T-cell (primary cell): ENCODE results near the gene WDR86. TPM values are rescaled to one million over a fixed set of nuclear protein-coding genes. Genes with fewer than 3 reads are reported as not detected.

Source experiments
- ATAC-seq, 4 experiments: fragments of 200-7000 bp in 3 of 4; fragments of 150-1000 bp in 1 of 4; cut with Tn5 transposase; replicated peaks in 1 of 4; 1 replicate in 3 of 4; 2 replicates in 1 of 4; pipeline ENCODE4 v1.10.0; 2021; ENCODE audit warnings: moderate library complexity in 3 of 4, mild to moderate bottlenecking in 2 of 4, moderate number of reproducible peaks in 1 of 4
- CTCF ChIA-PET, 2 donors: fragments of 300-600 bp; sonication (Branson Sonifier 250); formaldehyde crosslinking; loops; one replicate each; lab custom pipeline; 2022; ENCODE audit warnings: antibody characterized with exemption in 2 of 2; lab: Charles Lee
- POLR2A ChIA-PET, 2 donors: fragments of 300-600 bp; sonication (Branson Sonifier 250); formaldehyde crosslinking; loops; one replicate each; lab custom pipeline; 2022; ENCODE audit warnings: antibody characterized with exemption in 2 of 2; lab: Charles Lee
- DNase-seq, 35 experiments: peaks; one replicate each; pipeline versions ENCODE4 v3.0.0 to v3.0.0-alpha.2; 2013 to 2023
- H3K27ac ChIP-seq: one replicate; pipeline ENCODE4 v1.5.1; 2013; ENCODE audit warnings: low read length
- H3K27me3 ChIP-seq, 2 experiments: replicated peaks in 1 of 2; 1 replicate in 1 of 2; 2 replicates in 1 of 2; pipeline versions ENCODE4 v1.6.1 to v1.7.0; 2013; ENCODE audit warnings: low read length in 1 of 2, mixed read lengths in 1 of 2; ENCODE audit not compliant: control insufficient read depth in 2 of 2, insufficient read depth in 2 of 2; ENCODE audit errors: extremely low read depth in 1 of 2
- H3K36me3 ChIP-seq, 2 donors: 1 replicate in 1 of 2; 2 replicates in 1 of 2; pipeline versions ENCODE4 v1.6.1 to v1.7.0; 2013; ENCODE audit warnings: low read length in 1 of 2; ENCODE audit not compliant: control insufficient read depth in 2 of 2, insufficient read depth in 1 of 2; ENCODE audit errors: extremely low read depth in 1 of 2
- H3K4me1 ChIP-seq, 2 experiments: 1 replicate in 1 of 2; 2 replicates in 1 of 2; pipeline versions ENCODE4 v1.6.1 to v1.7.0; 2013; ENCODE audit warnings: low read length in 2 of 2, mixed read lengths in 1 of 2; ENCODE audit not compliant: insufficient read depth in 2 of 2, control insufficient read depth in 1 of 2; ENCODE audit errors: extremely low read depth in 1 of 2
- H3K4me3 ChIP-seq, 2 donors: 1 replicate in 1 of 2; 2 replicates in 1 of 2; pipeline versions ENCODE4 v1.5.1 to v1.7.0; 2013; ENCODE audit warnings: mild to moderate bottlenecking in 2 of 2, low read length in 1 of 2, moderate library complexity in 1 of 2; ENCODE audit not compliant: control insufficient read depth in 1 of 2; ENCODE audit errors: extremely low read depth in 1 of 2
- H3K9me3 ChIP-seq: 2 replicates; pipeline ENCODE4 v1.7.0; 2013
- H3K27ac Mint-ChIP-seq, 2 donors: one replicate each; pipeline ENCODE4 v1.8.0; 2020 to 2021; ENCODE audit warnings: mild to moderate bottlenecking in 2 of 2, mixed read lengths in 2 of 2
- H3K27me3 Mint-ChIP-seq, 2 donors: one replicate each; pipeline ENCODE4 v1.8.0; 2021 to 2022; ENCODE audit warnings: mixed read lengths in 2 of 2
- H3K36me3 Mint-ChIP-seq: one replicate; pipeline ENCODE4 v1.8.0; 2021; ENCODE audit warnings: mixed read lengths
- H3K4me1 Mint-ChIP-seq, 3 donors: one replicate each; pipeline ENCODE4 v1.8.0; 2020 to 2022; ENCODE audit warnings: mixed read lengths in 3 of 3, mild to moderate bottlenecking in 1 of 3
- H3K4me3 Mint-ChIP-seq, 3 donors: one replicate each; pipeline ENCODE4 v1.8.0; 2020 to 2022; ENCODE audit warnings: mild to moderate bottlenecking in 3 of 3, mixed read lengths in 3 of 3, moderate library complexity in 3 of 3
- H3K9me3 Mint-ChIP-seq, 3 donors: one replicate each; pipeline ENCODE4 v1.8.0; 2020 to 2022; ENCODE audit warnings: mixed read lengths in 3 of 3
- WGBS: methylation state at CpG from one replicate; pipeline ENCODE4 v1.1.5; 2013; ENCODE audit warnings: missing lambda C conversion rate; ENCODE audit not compliant: insufficient coverage; 5-methylcytosine and 5-hydroxymethylcytosine counted together
- total RNA-seq, 35 experiments: library from RNA in 6 of 35; stranded (reverse) in 6 of 35; fragments of 120-200 nt in 1 of 35; gene quantifications; one replicate each; pipeline versions ENCODE4 v1.2.1 to v1.2.4 and lab custom pipeline; 2013 to 2026

Gene WDR86
- total RNA-seq, 5 donors from 2014 or later (not counting 1 experiment from before 2014, with no cell fraction given), result 3.1 to 26.0 (median 10.1) TPM

GRCh38 chr7:151429560-151430331 lies 19.9 kb upstream of the WDR86 start:
- CTCF ChIA-PET, result interaction anchor here (1.5 to 1.9 kb wide), 3 partner anchors 18 to 79 kb away, joined by 3 to 13 read pairs (median 5); no protein-coding TSS in a partner anchor

DNA sequence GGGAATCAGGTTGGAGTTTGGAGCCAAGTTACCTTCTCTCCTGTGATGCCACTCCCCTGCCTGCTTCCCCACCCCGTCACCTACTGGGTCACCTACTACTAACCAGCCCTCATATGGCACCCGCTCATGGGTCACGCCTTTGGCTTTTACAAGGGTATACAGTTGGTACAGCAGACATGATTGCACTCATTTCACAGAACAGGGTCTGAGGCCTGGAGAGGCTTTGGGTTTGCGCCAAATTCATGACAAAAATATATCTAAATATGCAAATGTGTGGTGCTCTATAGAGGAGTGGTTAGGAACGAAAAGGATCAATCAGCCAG lies 19.4 kb upstream of the WDR86 start:
- H3K9me3 ChIP-seq, result no peaks in the 10 kb centered on the region
- POLR2A ChIA-PET, result no interaction called here
- Mint-ChIP-seq H3K4me3 (peak overlapping the region; percentile 59 to 70 (median 61)), H3K27me3 (no peaks in the 10 kb centered on the region), H3K27ac (peak overlapping the region; percentile 92 to 94), H3K9me3 (no peaks in the 10 kb centered on the region), H3K36me3 (no peaks in the 10 kb centered on the region), H3K4me1 (peaks cover 52 to 67% (median 65%) of the 10 kb centered on the region in 3 donors)
- H3K27ac ChIP-seq, result peak overlapping the region; percentile 82
- DNase-seq (no peak), ATAC-seq (no peak)
- H3K36me3 ChIP-seq, result peaks cover 0 to 2% of the 10 kb centered on the region in 2 donors
- CTCF ChIA-PET, result interaction anchor here in 1 of 2 donors (1.9 kb wide), 1 partner anchor 19 kb away, joined by 13 read pairs; no protein-coding TSS in a partner anchor
- peaks cover 0 to 6% of the 10 kb centered on the region in 2 experiments for H3K27me3 ChIP-seq
- no peak overlapping the region for H3K4me3 ChIP-seq
- 71% methylated on average over 3 of the region's 5 CpGs for WGBS
- H3K4me1 ChIP-seq, result peaks cover 42 to 78% of the 10 kb centered on the region in 2 experiments

More at GRCh38 chr7:151429560-151430331, 19.9 kb upstream of the WDR86 start:
- no peaks in the 10 kb centered on the region for H3K9me3 ChIP-seq
- H3K4me3 ChIP-seq, result no peak overlapping the region
- peaks cover 0 to 6% of the 10 kb centered on the region in 2 experiments for H3K27me3 ChIP-seq
- ATAC-seq (peak; percentile 72 to 82 (median 80)), DNase-seq (peak; percentile 43 to 84 (median 67))
- H3K36me3 Mint-ChIP-seq, result no peaks in the 10 kb centered on the region
- peak overlapping the region; percentile 82 for H3K27ac ChIP-seq
- H3K4me1 ChIP-seq, result peaks cover 42 to 78% of the 10 kb centered on the region in 2 experiments
- peak overlapping the region; percentile 92 to 94 for H3K27ac Mint-ChIP-seq
- H3K4me1 Mint-ChIP-seq, result peaks cover 52 to 67% (median 65%) of the 10 kb centered on the region in 3 donors
- H3K9me3 Mint-ChIP-seq, result no peaks in the 10 kb centered on the region
- peak overlapping the region; percentile 59 to 70 (median 61) for H3K4me3 Mint-ChIP-seq
- peaks cover 0 to 2% of the 10 kb centered on the region in 2 donors for H3K36me3 ChIP-seq
- H3K27me3 Mint-ChIP-seq, result no peaks in the 10 kb centered on the region
- WGBS, result 0% methylated on average over 5 of the region's 10 CpGs
- POLR2A ChIA-PET, result interaction anchor here (0.5 to 0.7 kb wide), 4 partner anchors 29 to 145 kb away, joined by 3 to 4 read pairs (median 4); partner anchors contain the start of gene NUB1 (in 1 of the 2)

DNA sequence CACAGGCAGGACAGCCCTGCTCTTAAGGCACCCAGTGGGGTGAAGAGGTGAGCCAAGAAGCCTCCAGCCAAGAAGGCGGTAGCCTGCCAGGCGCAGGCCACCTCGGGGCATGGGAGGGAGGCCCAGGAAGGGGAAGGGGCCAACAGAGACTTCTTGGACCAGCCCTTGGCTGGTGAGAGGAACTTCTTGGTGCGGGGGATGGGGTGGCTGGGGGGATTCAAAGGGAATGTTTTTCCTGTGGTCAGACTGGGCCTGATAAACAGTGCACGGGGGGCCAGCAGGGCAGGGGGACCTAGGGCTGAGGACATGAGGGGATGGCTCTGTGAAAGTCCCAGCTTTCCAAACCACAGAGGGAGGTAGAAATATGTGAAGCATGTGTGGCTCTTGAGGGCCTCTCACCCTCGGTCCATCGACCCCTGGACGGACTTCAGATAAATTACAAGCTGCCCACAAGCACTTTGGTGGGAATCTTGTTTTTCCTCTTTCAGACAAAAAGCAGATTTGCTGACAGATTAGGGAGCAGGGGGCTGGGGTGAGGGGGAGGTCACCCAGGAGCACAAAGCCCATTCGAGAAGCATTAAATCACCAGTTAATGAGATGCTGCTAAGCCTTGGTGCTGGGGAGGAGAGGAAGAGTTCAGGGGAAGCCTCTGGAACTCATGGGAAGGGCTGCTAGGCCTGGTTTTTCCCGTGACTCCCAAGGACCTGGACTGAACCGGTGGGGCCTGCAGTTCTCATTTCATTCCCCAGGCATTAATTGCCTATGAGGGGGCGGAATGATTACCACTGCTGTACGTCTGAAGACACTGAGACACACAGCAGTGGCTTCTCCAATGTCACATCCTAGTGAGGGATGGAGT lies 18.8 kb upstream of the WDR86 start:
- 82% methylated on average over 9 of the region's 13 CpGs for WGBS
- Histone ChIP-seq H3K36me3 (peaks cover 0 to 2% of the 10 kb centered on the region in 2 donors), H3K9me3 (no peaks in the 10 kb centered on the region), H3K27ac (peak overlapping the region; percentile 82), H3K27me3 (peaks cover 0 to 6% of the 10 kb centered on the region in 2 experiments), H3K4me1 (peaks cover 42 to 72% of the 10 kb centered on the region in 2 experiments), H3K4me3 (no peak overlapping the region)
- Mint-ChIP-seq H3K9me3 (no peaks in the 10 kb centered on the region), H3K4me3 (peak overlapping the region in 2 of 3 donors; percentile 3 to 70), H3K4me1 (peaks cover 52 to 67% (median 65%) of the 10 kb centered on the region in 3 donors), H3K27me3 (no peaks in the 10 kb centered on the region), H3K36me3 (no peaks in the 10 kb centered on the region), H3K27ac (peak overlapping the region; percentile 92 to 94)
- ChIA-PET POLR2A (no interaction called here), CTCF (interaction anchor here in 1 of 2 donors (1.9 kb wide), 1 partner anchor 20 kb away, joined by 13 read pairs; no protein-coding TSS in a partner anchor)
- no peak for DNase-seq
- ATAC-seq, result no peak

- H3K27me3 ChIP-seq, result peaks cover 0 to 6% of the 10 kb centered on the region in 2 experiments
- peak overlapping the region in 2 of 3 donors; percentile 9 to 70 for H3K4me3 Mint-ChIP-seq
- ChIA-PET CTCF (no interaction called here), POLR2A (interaction anchor here in 1 of 2 donors (0.6 kb wide), 1 partner anchor 57 kb away, joined by 8 read pairs; no protein-coding TSS in a partner anchor)
- ATAC-seq, result no peak
- 92% methylated on average over 2 of the region's 10 CpGs for WGBS
- H3K4me1 ChIP-seq, result peaks cover 35 to 65% of the 10 kb centered on the region in 2 experiments
- H3K36me3 ChIP-seq, result peaks cover 0 to 2% of the 10 kb centered on the region in 2 donors
- DNase-seq, result peak in 1 of 35 experiments; percentile 31
- H3K36me3 Mint-ChIP-seq, result no peaks in the 10 kb centered on the region
- H3K27me3 Mint-ChIP-seq, result no peaks in the 10 kb centered on the region
- H3K27ac ChIP-seq, result peak overlapping the region; percentile 82
- H3K9me3 Mint-ChIP-seq, result no peaks in the 10 kb centered on the region
- no peak overlapping the region for H3K4me3 ChIP-seq
- H3K4me1 Mint-ChIP-seq, result peaks cover 44 to 59% (median 59%) of the 10 kb centered on the region in 3 donors
- peak overlapping the region; percentile 92 to 94 for H3K27ac Mint-ChIP-seq
- H3K9me3 ChIP-seq, result no peaks in the 10 kb centered on the region
Observed at GRCh38 chr7:151427705-151428377, 18.0 kb upstream of the WDR86 start.

DNA sequence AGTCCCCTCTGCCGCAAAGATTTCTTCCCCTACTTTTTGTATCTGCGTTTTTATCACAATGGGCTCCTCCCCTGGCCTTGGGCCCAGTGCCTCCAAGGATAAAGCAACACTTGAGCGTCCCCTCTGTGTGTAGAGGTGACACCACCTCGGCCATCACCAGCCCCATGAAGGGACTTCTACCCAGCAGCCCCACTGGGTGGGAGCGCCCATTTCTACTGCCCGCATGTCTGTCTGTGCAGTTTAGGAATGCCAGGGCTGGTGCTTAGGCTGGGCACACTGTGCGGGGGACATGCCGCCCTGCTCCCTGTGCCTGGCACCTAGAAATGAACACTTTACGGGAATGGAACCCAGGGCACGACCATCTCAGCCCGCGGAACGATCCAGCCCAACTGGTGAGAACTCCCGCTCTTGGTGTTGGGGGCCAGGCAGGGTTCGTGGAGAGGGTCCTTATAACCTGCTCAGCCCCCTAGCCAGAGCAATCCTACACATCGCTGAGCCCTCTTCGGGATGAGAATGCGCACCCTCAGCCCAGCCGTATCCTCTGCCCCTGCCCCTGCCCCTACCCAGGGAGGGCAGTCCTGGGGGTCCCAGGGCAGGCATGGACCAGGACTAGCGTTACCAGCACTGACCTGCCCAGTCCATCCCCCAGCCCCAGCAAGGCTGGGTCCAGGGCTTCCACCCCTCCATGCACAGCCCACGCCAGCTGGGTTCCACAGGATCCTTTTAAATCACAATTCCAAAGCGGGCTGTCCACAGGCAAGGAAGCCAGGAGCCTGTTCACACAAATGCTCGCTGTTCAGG lies 17.3 kb upstream of the WDR86 start:
- no peak overlapping the region for H3K27ac ChIP-seq
- H3K36me3 ChIP-seq, result no peaks in the 10 kb centered on the region
- ATAC-seq, result no peak
- H3K4me1 ChIP-seq, result peaks cover 32 to 57% of the 10 kb centered on the region in 2 experiments
- no peaks in the 10 kb centered on the region for H3K27me3 Mint-ChIP-seq
- H3K36me3 Mint-ChIP-seq, result no peaks in the 10 kb centered on the region
- peaks cover 40 to 53% (median 53%) of the 10 kb centered on the region in 3 donors for H3K4me1 Mint-ChIP-seq
- no peak overlapping the region for H3K4me3 ChIP-seq
- 96% methylated on average over 20 of the region's 23 CpGs for WGBS
- CTCF ChIA-PET, result no interaction called here
- no peaks in the 10 kb centered on the region for H3K9me3 Mint-ChIP-seq
- peak overlapping the region in 1 of 3 donors; percentile 70 for H3K4me3 Mint-ChIP-seq
- H3K27ac Mint-ChIP-seq, result peak overlapping the region in 1 of 2 donors; percentile 94
- H3K9me3 ChIP-seq, result no peaks in the 10 kb centered on the region
- peaks cover 0 to 6% of the 10 kb centered on the region in 2 experiments for H3K27me3 ChIP-seq
- POLR2A ChIA-PET, result no interaction called here
- DNase-seq, result no peak
